GOT3 (cell line): ENCODE data around the gene TNS1.

ENCODE experiments used
- DNase-seq: peaks from one replicate; lab custom pipeline; 2025; ENCODE audit warnings: mixed read lengths; lab: John Stamatoyannopoulos, UW

TNS1 gene

GRCh38 chr2:217956586-217957457 lies 46.0 kb downstream of the TNS1 start:
- DNase-seq = no peak

- DNase-seq = no peak
Observed at GRCh38 chr2:217955881-217956493, 46.8 kb downstream of the TNS1 start.

GRCh38 chr2:217954971-217955740 lies 47.6 kb downstream of the TNS1 start:
- DNase-seq = no peak

GRCh38 chr2:217954469-217954868 lies 48.3 kb downstream of the TNS1 start:
- no peak for DNase-seq

GRCh38 chr2:217954051-217954450 lies 48.7 kb downstream of the TNS1 start:
- DNase-seq = no peak

GRCh38 chr2:217953531-217953932 lies 49.3 kb downstream of the TNS1 start:
- DNase-seq = no peak

- DNase-seq = no peak
Observed at GRCh38 chr2:217953011-217953481, 49.7 kb downstream of the TNS1 start.

- no peak for DNase-seq
Observed at GRCh38 chr2:217952409-217952808, 50.4 kb downstream of the TNS1 start.

GRCh38 chr2:217951521-217952247 lies 51.1 kb downstream of the TNS1 start:
- DNase-seq = no peak

- no peak for DNase-seq
Observed at GRCh38 chr2:217951091-217951490, 51.7 kb downstream of the TNS1 start.

- no peak for DNase-seq
Observed at GRCh38 chr2:217950401-217950871, 52.4 kb downstream of the TNS1 start.

- DNase-seq = no peak
Observed at GRCh38 chr2:217949447-217949846, 53.3 kb downstream of the TNS1 start.

GRCh38 chr2:217948897-217949296 lies 53.9 kb downstream of the TNS1 start:
- no peak for DNase-seq

- DNase-seq = no peak
Observed at GRCh38 chr2:217948351-217948791, 54.4 kb downstream of the TNS1 start.

- DNase-seq = no peak
Observed at GRCh38 chr2:217947383-217948350, 55.1 kb downstream of the TNS1 start.

GRCh38 chr2:217946051-217946450 lies 56.7 kb downstream of the TNS1 start:
- DNase-seq = no peak

GRCh38 chr2:217945530-217945929 lies 57.3 kb downstream of the TNS1 start:
- no peak for DNase-seq

- DNase-seq = no peak
Observed at GRCh38 chr2:217944923-217945322, 57.9 kb downstream of the TNS1 start.

GRCh38 chr2:217944366-217944765 lies 58.4 kb downstream of the TNS1 start:
- no peak for DNase-seq
